SKM-1 treated with dmso at 0.1 percent for 144 hours (cell line): ENCODE data around the gene PRXL2B.

Experiments used
- DNase-seq: peaks from one replicate; lab custom pipeline; 2025; ENCODE audit not compliant: unreplicated experiment; lab: John Stamatoyannopoulos, UW

PRXL2B gene

GRCh38 chr1:2584686-2585317, 1.8 kb upstream of the PRXL2B start:
- DNase-seq, result no peak

- DNase-seq, result peak; percentile 83
Observed at GRCh38 chr1:2585318-2586092, 1.1 kb upstream of the PRXL2B start.

GRCh38 chr1:2587071-2587859, 688 bp downstream of the PRXL2B start:
- DNase-seq, result no peak

- no peak for DNase-seq
Observed at GRCh38 chr1:2587860-2588571, 1.4 kb downstream of the PRXL2B start.

- DNase-seq, result no peak
Observed at GRCh38 chr1:2588661-2589430, 2.3 kb downstream of the PRXL2B start.

- no peak for DNase-seq
Observed at GRCh38 chr1:2589431-2590232, 3.1 kb downstream of the PRXL2B start.

- DNase-seq, result no peak
Observed at GRCh38 chr1:2590233-2591141, 3.9 kb downstream of the PRXL2B start.

- DNase-seq, result no peak
Observed at GRCh38 chr1:2591233-2591580, 4.6 kb downstream of the PRXL2B start.

- no peak for DNase-seq
Observed at GRCh38 chr1:2591581-2592261, 5.1 kb downstream of the PRXL2B start.

GRCh38 chr1:2592672-2593071, 6.1 kb downstream of the PRXL2B start:
- DNase-seq, result no peak

GRCh38 chr1:2593251-2593878, 6.8 kb downstream of the PRXL2B start:
- DNase-seq, result no peak

GRCh38 chr1:2594001-2594640, 7.5 kb downstream of the PRXL2B start:
- no peak for DNase-seq

GRCh38 chr1:2594641-2595131, 8.1 kb downstream of the PRXL2B start:
- DNase-seq, result no peak

GRCh38 chr1:2595261-2595811, 8.8 kb downstream of the PRXL2B start:
- DNase-seq, result no peak

- no peak for DNase-seq
Observed at GRCh38 chr1:2595812-2596529, 9.4 kb downstream of the PRXL2B start.
